ENCODE results near the gene NUDT6.
"Not testable (repeated sequence)": the region's sequence is repeated elsewhere in the genome, so short reads cannot be mapped to it uniquely, and the experiment has no call there.

NUDT6 gene

GRCh38 chr4:122873821-122874593 lies 48.4 kb downstream of the NUDT6 start:
- no peak for DNase-seq

- no peak for DNase-seq
Measured at GRCh38 chr4:122873146-122873545, 49.3 kb downstream of the NUDT6 start.

- DNase-seq, result not testable (repeated sequence)
Measured at GRCh38 chr4:122868235-122868634, 54.2 kb downstream of the NUDT6 start.

- DNase-seq, result no peak
Measured at GRCh38 chr4:122865425-122865824, 57.0 kb downstream of the NUDT6 start.

GRCh38 chr4:122863639-122864038 lies 58.8 kb downstream of the NUDT6 start:
- no peak for DNase-seq

- DNase-seq, result no peak
Measured at GRCh38 chr4:122861172-122861943, 61.0 kb downstream of the NUDT6 start.

- no peak for DNase-seq
Measured at GRCh38 chr4:122858705-122859104, 63.7 kb downstream of the NUDT6 start.

- no peak for DNase-seq
Measured at GRCh38 chr4:122857160-122857559, 65.2 kb downstream of the NUDT6 start.

GRCh38 chr4:122855353-122855890 lies 67.0 kb downstream of the NUDT6 start:
- DNase-seq, result no peak

- no peak for DNase-seq
Measured at GRCh38 chr4:122854447-122855352, 67.7 kb downstream of the NUDT6 start.

- no peak for DNase-seq
Measured at GRCh38 chr4:122851568-122851967, 70.8 kb downstream of the NUDT6 start.

- DNase-seq, result not testable (repeated sequence)
Measured at GRCh38 chr4:122849789-122850188, 72.6 kb downstream of the NUDT6 start.

GRCh38 chr4:122847931-122848330 lies 74.5 kb downstream of the NUDT6 start:
- no peak for DNase-seq

- no peak for DNase-seq
Measured at GRCh38 chr4:122845760-122846159, 76.6 kb downstream of the NUDT6 start.

GRCh38 chr4:122845066-122845465 lies 77.3 kb downstream of the NUDT6 start:
- no peak for DNase-seq

- DNase-seq, result not testable (repeated sequence)
Measured at GRCh38 chr4:122844391-122844790, 78.0 kb downstream of the NUDT6 start.

- DNase-seq, result no peak
Measured at GRCh38 chr4:122842984-122843531, 79.3 kb downstream of the NUDT6 start.

Measured in RPMI8226 (cell line).